ENCODE data around the gene FUT2.
"Not testable (repeated sequence)": the region's sequence is repeated elsewhere in the genome, so short reads cannot be mapped to it uniquely, and the experiment has no call there.

The FUT2 gene

GRCh38 chr19:48705431-48705830, 9.7 kb downstream of the FUT2 start:
- no peak for DNase-seq

- no peak for DNase-seq
Measured at GRCh38 chr19:48708471-48708870, 12.7 kb downstream of the FUT2 start.

- DNase-seq = no peak
Measured at GRCh38 chr19:48711106-48711662, 15.4 kb downstream of the FUT2 start.

DNA sequence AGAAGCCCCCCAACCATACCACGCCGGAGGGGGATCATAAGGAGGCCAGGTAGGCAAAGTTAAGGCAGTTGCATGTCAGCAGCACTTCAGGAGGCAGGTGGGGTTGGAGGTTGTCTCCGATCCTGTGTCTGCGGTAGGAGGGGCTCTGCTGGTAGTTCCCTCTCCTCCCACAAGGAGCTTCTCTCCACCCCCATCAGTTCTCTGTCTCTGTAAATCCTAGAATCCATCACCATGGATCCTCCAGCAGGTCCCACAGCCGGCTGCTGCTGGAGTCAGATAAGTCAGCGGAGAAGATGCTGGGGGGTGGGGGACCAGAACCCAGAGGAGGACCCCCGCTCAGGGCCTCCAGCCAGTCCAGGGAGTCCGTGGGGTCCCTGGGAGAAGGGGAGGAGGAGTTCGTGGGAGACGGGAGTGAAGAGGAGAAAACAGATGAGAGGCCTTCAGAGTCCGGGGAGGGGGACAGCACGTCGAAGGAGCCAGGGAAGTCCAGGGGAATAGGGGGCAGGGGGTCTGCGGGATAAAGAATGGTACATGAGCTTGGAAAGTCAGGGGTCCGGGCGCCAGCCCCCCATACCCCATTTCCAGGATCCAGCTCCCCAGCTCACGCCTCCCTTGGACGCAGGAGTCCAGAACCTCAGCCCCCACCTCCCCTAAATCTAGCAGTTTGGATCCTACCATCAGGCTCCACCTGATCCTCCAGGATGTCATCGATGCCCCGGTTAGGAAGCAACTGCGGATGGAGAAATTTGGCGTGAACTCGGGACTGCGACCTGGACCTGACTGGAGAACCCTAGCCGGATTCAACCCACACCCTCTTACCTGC, 17.5 kb downstream of the FUT2 start:
- DNase-seq = no peak

GRCh38 chr19:48713864-48714755, 18.3 kb downstream of the FUT2 start:
- DNase-seq = peak; percentile 99

GRCh38 chr19:48714759-48715675, 19.2 kb downstream of the FUT2 start:
- DNase-seq = no peak

DNA sequence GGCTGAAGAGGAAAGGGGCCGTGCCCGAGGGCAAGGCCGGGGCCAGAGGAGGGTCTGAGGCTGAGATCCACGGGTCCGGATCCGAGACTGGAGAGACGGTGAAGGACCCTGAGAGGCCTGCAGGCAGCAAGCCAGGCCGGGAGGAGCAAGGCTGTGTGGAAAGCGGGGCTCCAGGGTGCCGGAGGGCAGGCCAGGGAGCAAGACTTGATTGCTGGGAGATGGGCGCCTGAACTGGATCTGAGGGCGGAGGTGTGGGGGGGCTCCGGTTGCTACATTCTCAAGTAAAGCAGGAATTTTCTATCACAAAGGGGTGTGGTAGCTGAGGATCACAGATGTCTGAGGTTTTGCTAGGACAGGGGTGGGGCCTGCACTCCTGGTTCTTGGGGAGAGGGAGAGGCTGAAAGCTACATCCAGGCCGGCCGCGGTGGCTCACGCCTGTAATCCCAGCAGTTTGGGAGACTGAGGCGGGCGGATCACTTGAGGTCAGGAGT, 20.0 kb downstream of the FUT2 start:
- DNase-seq = no peak

DNA sequence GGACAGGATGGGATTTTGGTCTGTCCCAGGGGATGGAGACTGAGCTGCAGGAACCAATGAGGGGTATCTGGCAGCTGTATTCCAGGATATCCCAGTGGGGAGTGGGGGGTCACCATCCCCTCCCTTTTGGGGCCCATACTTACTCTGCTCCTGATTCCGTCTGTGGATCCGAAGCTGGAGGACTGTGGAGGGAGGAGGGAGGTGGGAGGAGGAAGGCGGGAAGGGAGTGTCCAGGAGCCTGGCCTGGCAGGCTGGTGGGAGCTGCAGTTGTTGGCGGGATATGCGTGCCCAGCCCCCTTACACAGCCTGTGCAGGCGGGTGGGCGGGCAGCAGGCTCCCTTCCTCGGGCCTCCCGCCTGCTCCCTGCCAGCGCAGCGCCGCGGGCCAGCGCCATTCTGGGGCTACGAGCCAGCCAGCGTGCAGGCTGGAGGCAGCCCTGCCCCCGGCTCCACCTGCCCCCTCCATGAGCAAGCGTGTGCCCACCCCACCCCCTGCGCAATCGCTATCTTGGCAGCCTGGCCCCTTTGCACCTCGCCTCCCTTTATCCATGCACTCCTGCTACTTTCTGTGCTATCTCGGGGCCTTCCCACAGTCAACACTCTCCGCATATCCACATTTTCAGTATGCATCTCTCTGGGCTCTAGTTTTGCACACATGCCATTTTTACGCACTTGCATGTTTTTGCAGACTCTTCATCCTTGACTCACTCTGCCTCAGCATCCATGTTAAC, 21.0 kb downstream of the FUT2 start:
- DNase-seq = no peak

GRCh38 chr19:48718106-48718505, 22.3 kb downstream of the FUT2 start:
- not testable (repeated sequence) for DNase-seq

- no peak for DNase-seq
Measured at GRCh38 chr19:48718711-48719231, 23.0 kb downstream of the FUT2 start.

GRCh38 chr19:48719263-48720171, 23.7 kb downstream of the FUT2 start, which contains the start of gene MAMSTR:
TSS of gene MAMSTR (minus strand) at chr19:48719725. CDS start at chr19:48719031, 694 bp downstream.
- DNase-seq = no peak

DNA sequence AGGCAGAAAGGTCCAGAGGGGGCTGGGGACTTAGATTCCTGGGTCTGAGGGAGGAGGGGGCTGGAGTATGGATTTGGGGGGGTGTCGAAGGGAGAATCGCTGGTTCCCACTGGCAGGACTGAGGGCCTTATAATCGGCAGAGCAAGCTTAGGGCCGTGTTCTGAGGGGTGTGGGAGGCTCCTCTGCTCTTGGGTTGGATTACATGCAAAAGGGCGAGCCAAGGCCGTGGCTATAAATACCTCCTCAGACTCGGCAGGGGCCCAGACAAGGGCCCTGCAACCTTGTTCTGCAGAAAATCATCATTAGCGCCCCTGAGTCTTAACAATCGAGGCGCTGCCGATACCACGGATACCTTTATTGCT, 24.5 kb downstream of the FUT2 start:
- no peak for DNase-seq

DNA sequence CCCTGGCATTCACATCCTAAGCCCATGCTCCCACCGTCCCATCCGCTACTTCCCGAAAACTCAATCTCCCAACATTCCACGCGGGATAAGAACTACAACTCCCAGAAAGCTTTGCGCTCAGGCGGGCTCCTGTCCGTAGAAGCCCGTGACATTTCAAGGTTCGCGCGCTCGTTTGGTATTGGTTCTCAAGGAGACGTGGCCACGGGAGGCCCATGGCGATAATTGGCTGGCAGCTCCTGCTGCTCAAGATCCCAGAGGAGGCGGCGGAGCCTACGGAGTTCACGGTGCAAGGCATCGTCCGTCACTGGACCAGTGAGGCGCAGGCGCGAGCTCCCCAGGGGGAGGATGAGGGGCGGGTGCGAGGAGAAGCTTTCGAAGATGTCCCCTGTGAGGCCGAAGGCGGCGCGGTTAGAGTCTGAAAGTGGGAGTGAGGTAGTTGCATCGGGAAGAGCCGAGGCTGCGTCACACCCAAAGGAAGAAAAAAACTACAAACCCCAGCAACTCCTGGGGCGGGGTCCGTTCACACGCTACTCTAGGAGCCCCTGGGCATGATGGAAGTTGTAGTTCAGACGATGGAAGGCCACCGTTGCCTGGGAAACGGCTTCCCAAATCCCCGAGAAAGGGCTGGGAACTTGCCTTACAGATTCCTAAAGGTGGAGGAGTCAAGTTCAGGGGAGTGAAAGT, 25.0 kb downstream of the FUT2 start:
- DNase-seq = peak; percentile 98

GRCh38 chr19:48722196-48722708, 26.5 kb downstream of the FUT2 start:
- no peak for DNase-seq

- DNase-seq = no peak
Measured at GRCh38 chr19:48724796-48725753, 29.3 kb downstream of the FUT2 start.

DNA sequence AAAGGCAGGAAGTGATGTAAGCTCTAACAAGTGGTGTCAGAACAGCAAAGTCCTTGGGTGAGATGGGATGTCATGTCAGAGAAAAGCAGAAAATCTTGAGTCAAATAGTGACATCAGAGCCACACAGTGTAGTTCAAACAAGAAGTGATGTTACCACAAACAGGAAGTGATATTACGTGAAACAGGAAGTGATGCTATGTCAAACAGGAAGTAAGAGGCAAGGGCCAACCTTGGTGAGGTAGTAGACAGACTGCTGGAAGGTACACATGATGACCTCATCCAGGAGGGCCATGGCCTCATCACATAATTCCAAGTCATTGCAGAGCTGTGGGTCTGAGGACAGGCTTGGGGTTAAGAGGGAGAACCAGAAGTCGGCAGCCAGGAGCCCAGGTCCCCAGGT, 30.8 kb downstream of the FUT2 start:
- DNase-seq = no peak

- no peak for DNase-seq
Measured at GRCh38 chr19:48728911-48729664, 33.3 kb downstream of the FUT2 start.

All from amniotic stem cell (primary cell).